Measurements from ENCODE around the gene PDE9A. TPM values are rescaled to one million over a fixed set of nuclear protein-coding genes. Genes with fewer than 3 reads are reported as not detected.

Gene PDE9A
- total RNA-seq, 1 experiment from 2014 or later: 44.8 TPM

GRCh38 chr21:42632336-42632751 lies 21.1 kb upstream of the PDE9A start:
- H3K4me3 Mint-ChIP-seq: no peak overlapping the region
- H3K4me1 Mint-ChIP-seq: no peaks in the 10 kb centered on the region; the same call in 1 of the 2 replicates
- TF ChIP-seq E2F4 (CRISPR knock-in tag; IDR thresholded peaks at IDR 0.05; ENCODE audit: borderline replicate concordance, low read depth) (no peak), ZBTB43 (CRISPR knock-in tag; IDR thresholded peaks at IDR 0.05) (no peak), SMAD3 (CRISPR knock-in tag; IDR thresholded peaks at IDR 0.05; ENCODE audit: borderline replicate concordance) (no peak), CDX4 (CRISPR knock-in tag; IDR thresholded peaks at IDR 0.05; ENCODE audit: borderline replicate concordance) (no peak), NR2C2 (CRISPR knock-in tag; IDR thresholded peaks at IDR 0.05) (no peak), CREM (CRISPR knock-in tag; IDR thresholded peaks at IDR 0.05) (no peak), ZNF317 (CRISPR knock-in tag; IDR thresholded peaks at IDR 0.05; ENCODE audit: borderline replicate concordance, low read depth) (no peak), SMAD4 (CRISPR knock-in tag; IDR thresholded peaks at IDR 0.05) (no peak), OVOL2 (CRISPR knock-in tag; IDR thresholded peaks at IDR 0.05; ENCODE audit: borderline replicate concordance) (no peak), IRF2 (CRISPR knock-in tag; IDR thresholded peaks at IDR 0.05; ENCODE audit: borderline replicate concordance, low read depth) (no peak), TEAD1 (CRISPR knock-in tag; IDR thresholded peaks at IDR 0.05) (no peak), ZNF425 (CRISPR knock-in tag; conservative IDR thresholded peaks at IDR 0.05) (no peak), MLX (CRISPR knock-in tag; IDR thresholded peaks at IDR 0.05) (no peak), ZNF232 (CRISPR knock-in tag; IDR thresholded peaks at IDR 0.05) (no peak), ZBTB21 (CRISPR knock-in tag; IDR thresholded peaks at IDR 0.05; ENCODE audit: borderline replicate concordance) (no peak), CREB1 (CRISPR knock-in tag; IDR thresholded peaks at IDR 0.05) (no peak), IRF1 (CRISPR knock-in tag; IDR thresholded peaks at IDR 0.05) (no peak), ZNF396 (CRISPR knock-in tag; IDR thresholded peaks at IDR 0.05; ENCODE audit: borderline replicate concordance) (no peak)
- CTCF ChIA-PET: interaction anchor here (0.6 to 2.0 kb wide), 9 partner anchors 9 to 269 kb away, joined by 3 to 9 read pairs (median 3); partner anchors contain the start of gene PDE9A
- ATAC-seq: peak; percentile 35
- H3K27me3 Mint-ChIP-seq (ENCODE audit: low read depth): no peaks in the 10 kb centered on the region; the same call in 1 of the 2 replicates
- DNase-seq (ENCODE audit: low spot score): no peak
- POLR2A ChIA-PET: interaction anchor here (0.7 kb wide), 1 partner anchor 112 kb away, joined by 3 read pairs; no protein-coding TSS in a partner anchor
- no peaks in the 10 kb centered on the region for H3K36me3 Mint-ChIP-seq
- no peak overlapping the region for H3K27ac Mint-ChIP-seq
- no peaks in the 10 kb centered on the region for H3K9me3 Mint-ChIP-seq

Measured in WTC11 (cell line).